MM.1S (cell line): ENCODE data around the gene DUOXA2.

Experiments used
- DNase-seq: peaks from one replicate; pipeline ENCODE4 v3.0.0-alpha.2; 2015
- H2AFZ ChIP-seq: fragments of 300-600 bp; sonication (generic); 2 replicates; pipeline ENCODE4 v1.6.0; 2016; ENCODE audit warnings: antibody characterized with exemption, low read length
- H3F3A ChIP-seq: fragments of 300-600 bp; sonication (generic); 2 replicates; pipeline ENCODE4 v1.6.1; 2016; ENCODE audit warnings: mild to moderate bottlenecking, antibody characterized with exemption, low read length, moderate library complexity, mixed read lengths; ENCODE audit not compliant: insufficient read depth
- H3K27ac ChIP-seq: fragments of 300-600 bp; sonication (generic); 2 replicates; pipeline ENCODE4 v1.5.1; 2016; ENCODE audit warnings: mild to moderate bottlenecking, low read length
- H3K27me3 ChIP-seq: fragments of 300-600 bp; sonication (generic); replicated peaks from 2 replicates; pipeline ENCODE4 v1.6.0; 2016; ENCODE audit warnings: low read length; ENCODE audit not compliant: insufficient read depth
- H3K36me3 ChIP-seq: fragments of 300-600 bp; sonication (generic); replicated peaks from 2 replicates; pipeline ENCODE4 v1.6.1; 2016; ENCODE audit warnings: mild to moderate bottlenecking, low read length, mixed read lengths; ENCODE audit not compliant: insufficient read depth
- H3K4me1 ChIP-seq: fragments of 300-600 bp; sonication (generic); 2 replicates; pipeline ENCODE4 v1.6.1; 2016; ENCODE audit warnings: low read length, mixed read lengths
- H3K4me2 ChIP-seq: fragments of 300-600 bp; sonication (generic); 2 replicates; pipeline ENCODE4 v1.6.0; 2016; ENCODE audit warnings: low read depth, low read length
- H3K4me3 ChIP-seq: fragments of 300-600 bp; sonication (generic); 2 replicates; pipeline ENCODE4 v1.5.1; 2016; ENCODE audit warnings: low read length, mixed read lengths
- H3K79me2 ChIP-seq: fragments of 300-600 bp; sonication (generic); 2 replicates; pipeline ENCODE4 v1.6.1; 2016; ENCODE audit warnings: mixed run types, low read length, mixed read lengths
- H3K9ac ChIP-seq: fragments of 300-600 bp; sonication (generic); 2 replicates; pipeline ENCODE4 v1.6.1; 2016; ENCODE audit warnings: low read length, mixed read lengths
- H3K9me2 ChIP-seq: fragments of 300-600 bp; sonication (generic); replicated peaks from 2 replicates; pipeline ENCODE4 v1.6.1; 2016; ENCODE audit warnings: mild to moderate bottlenecking, low read length, mixed read lengths; ENCODE audit not compliant: insufficient read depth
- H3K9me3 ChIP-seq: fragments of 300-600 bp; sonication (generic); replicated peaks from 2 replicates; pipeline ENCODE4 v1.6.1; 2016; ENCODE audit warnings: mild to moderate bottlenecking, low read length, mixed read lengths; ENCODE audit not compliant: insufficient read depth
- H4K20me1 ChIP-seq: fragments of 300-600 bp; sonication (generic); 2 replicates; pipeline ENCODE4 v1.6.1; 2016; ENCODE audit warnings: mild to moderate bottlenecking, low read length, moderate library complexity, mixed read lengths; ENCODE audit not compliant: insufficient read depth
- EZH2 ChIP-seq: fragments of 300-600 bp; sonication (generic); optimal IDR thresholded peaks from 2 replicates; pipeline ENCODE3; 2017; ENCODE audit warnings: low read depth, mild to moderate bottlenecking, antibody characterized with exemption, low read length, mixed read lengths
- EZH2phosphoT487 ChIP-seq: fragments of 300-600 bp; sonication (generic); IDR thresholded peaks from 2 replicates; pipeline ENCODE4 v1.6.1; 2018; ENCODE audit warnings: antibody characterized with exemption, low read length
- TF ChIP-seq, protein P1 (sequence below): fragments of 300-600 bp; sonication (generic); IDR thresholded peaks from 2 replicates; pipeline ENCODE4 v1.5.1; 2016; ENCODE audit warnings: antibody characterized with exemption, low read length, mixed read lengths

Gene DUOXA2

DNA sequence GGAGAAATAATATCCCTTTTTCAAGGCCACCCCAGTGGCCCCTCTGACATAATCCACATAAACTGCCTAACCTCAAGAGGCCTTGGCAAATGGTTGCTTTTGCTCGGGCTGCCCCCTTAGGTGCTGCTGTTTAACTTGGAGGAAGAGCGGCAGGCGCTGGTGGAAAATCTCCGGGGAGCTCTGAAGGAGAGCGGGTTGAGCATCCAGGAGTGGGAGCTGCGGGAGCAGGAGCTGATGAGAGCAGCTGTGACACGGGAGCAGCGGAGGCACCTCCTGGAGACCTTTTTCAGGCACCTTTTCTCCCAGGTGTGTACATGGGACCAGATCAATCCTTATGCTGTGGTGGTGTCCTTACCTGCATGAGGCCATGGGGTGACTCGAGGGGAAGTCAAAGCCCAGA lies 30.6 kb downstream of the DUOXA2 start:
- H3K27ac ChIP-seq: no peak overlapping the region
- no peaks in the 10 kb centered on the region for H3F3A ChIP-seq
- TF ChIP-seq EZH2phosphoT487 (no peak), EZH2 (no peak)
- TF ChIP-seq, protein P1, sequence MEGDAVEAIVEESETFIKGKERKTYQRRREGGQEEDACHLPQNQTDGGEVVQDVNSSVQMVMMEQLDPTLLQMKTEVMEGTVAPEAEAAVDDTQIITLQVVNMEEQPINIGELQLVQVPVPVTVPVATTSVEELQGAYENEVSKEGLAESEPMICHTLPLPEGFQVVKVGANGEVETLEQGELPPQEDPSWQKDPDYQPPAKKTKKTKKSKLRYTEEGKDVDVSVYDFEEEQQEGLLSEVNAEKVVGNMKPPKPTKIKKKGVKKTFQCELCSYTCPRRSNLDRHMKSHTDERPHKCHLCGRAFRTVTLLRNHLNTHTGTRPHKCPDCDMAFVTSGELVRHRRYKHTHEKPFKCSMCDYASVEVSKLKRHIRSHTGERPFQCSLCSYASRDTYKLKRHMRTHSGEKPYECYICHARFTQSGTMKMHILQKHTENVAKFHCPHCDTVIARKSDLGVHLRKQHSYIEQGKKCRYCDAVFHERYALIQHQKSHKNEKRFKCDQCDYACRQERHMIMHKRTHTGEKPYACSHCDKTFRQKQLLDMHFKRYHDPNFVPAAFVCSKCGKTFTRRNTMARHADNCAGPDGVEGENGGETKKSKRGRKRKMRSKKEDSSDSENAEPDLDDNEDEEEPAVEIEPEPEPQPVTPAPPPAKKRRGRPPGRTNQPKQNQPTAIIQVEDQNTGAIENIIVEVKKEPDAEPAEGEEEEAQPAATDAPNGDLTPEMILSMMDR: no peak
- no peaks in the 10 kb centered on the region for H3K36me3 ChIP-seq
- H3K9me2 ChIP-seq: no peaks in the 10 kb centered on the region
- H3K4me2 ChIP-seq: no peak overlapping the region
- H4K20me1 ChIP-seq: no peaks in the 10 kb centered on the region
- H3K4me3 ChIP-seq: no peak overlapping the region
- no peaks in the 10 kb centered on the region for H3K27me3 ChIP-seq
- DNase-seq: no peak
- no peaks in the 10 kb centered on the region for H3K79me2 ChIP-seq
- H3K4me1 ChIP-seq: no peaks in the 10 kb centered on the region
- H3K9ac ChIP-seq: no peak overlapping the region
- H3K9me3 ChIP-seq: no peaks in the 10 kb centered on the region
- no peak overlapping the region for H2AFZ ChIP-seq

DNA sequence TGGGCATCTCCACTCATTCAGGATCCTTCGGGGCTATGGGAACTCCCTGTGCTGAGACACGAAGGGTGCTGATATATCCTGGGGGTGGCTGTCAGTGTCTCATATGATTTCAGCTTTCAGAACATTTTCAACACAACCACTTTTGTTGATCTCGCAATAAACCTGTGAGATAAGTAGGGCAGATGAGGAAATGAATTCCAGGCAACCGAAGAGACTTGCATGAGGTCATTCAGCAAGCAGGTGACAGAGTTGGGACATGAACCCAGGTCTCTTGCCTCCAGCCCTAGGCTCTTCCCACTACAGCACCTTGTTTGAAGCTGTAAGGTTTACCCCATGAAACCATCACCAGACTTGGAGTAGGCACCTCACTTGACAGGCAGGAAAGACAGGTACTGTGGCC lies 32.3 kb downstream of the DUOXA2 start:
- H3K4me2 ChIP-seq: no peak overlapping the region

DNA sequence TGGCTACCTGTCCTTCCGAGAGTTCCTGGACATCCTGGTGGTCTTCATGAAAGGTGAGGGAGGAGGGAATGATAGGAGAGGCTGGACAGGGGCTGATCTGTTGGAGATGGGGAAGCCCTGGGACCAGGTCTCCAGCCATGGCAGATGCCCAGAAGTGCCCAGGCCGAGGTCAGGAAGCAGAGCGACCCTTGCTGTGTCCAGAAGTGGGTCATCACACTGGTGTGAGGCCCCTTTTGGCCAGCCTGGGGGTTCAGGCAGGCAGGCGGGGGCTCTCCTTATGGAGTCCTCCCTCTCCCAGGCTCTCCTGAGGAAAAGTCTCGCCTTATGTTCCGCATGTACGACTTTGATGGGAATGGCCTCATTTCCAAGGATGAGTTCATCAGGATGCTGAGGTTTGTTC lies 33.5 kb downstream of the DUOXA2 start:
- H4K20me1 ChIP-seq: no peaks in the 10 kb centered on the region
- no peaks in the 10 kb centered on the region for H3K79me2 ChIP-seq
- H3K4me2 ChIP-seq: no peak overlapping the region
- no peak overlapping the region for H3K9ac ChIP-seq
- no peaks in the 10 kb centered on the region for H3K36me3 ChIP-seq
- H3F3A ChIP-seq: no peaks in the 10 kb centered on the region
- no peak overlapping the region for H3K27ac ChIP-seq
- H3K4me3 ChIP-seq: no peak overlapping the region
- no peaks in the 10 kb centered on the region for H3K4me1 ChIP-seq
- no peaks in the 10 kb centered on the region for H3K9me3 ChIP-seq
- H3K27me3 ChIP-seq: no peaks in the 10 kb centered on the region
- no peak overlapping the region for H2AFZ ChIP-seq
- H3K9me2 ChIP-seq: no peaks in the 10 kb centered on the region
- DNase-seq: no peak
- TF ChIP-seq EZH2phosphoT487 (no peak), EZH2 (no peak)
- TF ChIP-seq, protein P1: no peak

More for the DNA sequence above, 32.3 kb downstream of the DUOXA2 start:
- no peaks in the 10 kb centered on the region for H4K20me1 ChIP-seq
- H2AFZ ChIP-seq: no peak overlapping the region
- no peak for TF ChIP-seq EZH2phosphoT487
- TF ChIP-seq, protein P1: no peak
- no peak for TF ChIP-seq EZH2
- H3F3A ChIP-seq: no peaks in the 10 kb centered on the region
- no peaks in the 10 kb centered on the region for H3K9me3 ChIP-seq
- H3K27me3 ChIP-seq: no peaks in the 10 kb centered on the region
- no peaks in the 10 kb centered on the region for H3K9me2 ChIP-seq
- no peaks in the 10 kb centered on the region for H3K4me1 ChIP-seq
- no peak overlapping the region for H3K27ac ChIP-seq
- DNase-seq: no peak
- H3K36me3 ChIP-seq: no peaks in the 10 kb centered on the region
- H3K4me3 ChIP-seq: no peak overlapping the region
- H3K9ac ChIP-seq: no peak overlapping the region
- no peaks in the 10 kb centered on the region for H3K79me2 ChIP-seq
